ENCODE measurements around the gene EIPR1. TPM values are rescaled to one million over a fixed set of nuclear protein-coding genes. Genes with fewer than 3 reads are reported as not detected.

Gene EIPR1
- polyA plus RNA-seq, 2 of the 4 experiments (the other 2 are of a cell fraction), result 55.0 to 65.0 TPM

DNA sequence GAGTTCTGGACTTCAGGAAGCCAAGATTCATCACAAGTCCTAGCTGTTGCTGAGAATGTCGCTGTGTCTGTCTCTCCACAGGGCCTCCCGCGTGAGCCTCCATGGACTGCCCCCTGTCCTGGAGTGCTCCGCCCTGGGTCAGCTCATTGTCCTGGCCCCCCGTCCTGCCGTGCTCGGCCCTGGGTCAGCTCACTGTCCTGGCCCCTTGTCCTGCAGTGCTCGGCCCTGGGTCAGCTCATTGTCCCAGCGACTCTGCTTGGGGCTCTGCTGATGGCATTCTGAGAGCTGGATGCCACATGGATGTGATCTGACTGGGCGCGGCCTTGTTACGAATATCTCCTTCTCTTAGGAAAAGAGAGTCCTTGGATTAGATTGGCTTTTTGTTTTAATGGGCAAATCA is 78.5 kb downstream of the EIPR1 start (continued):
- no peak for TF ChIP-seq RNF2 (IDR thresholded peaks at IDR 0.05; ENCODE audit: borderline replicate concordance, low read depth)
- TF ChIP-seq FOXS1 (CRISPR knock-in tag; IDR thresholded peaks at IDR 0.05), result no peak
- TF ChIP-seq BHLHE40 (IDR thresholded peaks at IDR 0.05; ENCODE audit: low read depth, low read length), result no peak
- TF ChIP-seq NR3C1 (IDR thresholded peaks at IDR 0.05), result no peak
- TF ChIP-seq FOSL2 (IDR thresholded peaks at IDR 0.05), result no peak
- no peak for TF ChIP-seq FOSL2 (CRISPR knock-in tag; IDR thresholded peaks at IDR 0.05)

DNA sequence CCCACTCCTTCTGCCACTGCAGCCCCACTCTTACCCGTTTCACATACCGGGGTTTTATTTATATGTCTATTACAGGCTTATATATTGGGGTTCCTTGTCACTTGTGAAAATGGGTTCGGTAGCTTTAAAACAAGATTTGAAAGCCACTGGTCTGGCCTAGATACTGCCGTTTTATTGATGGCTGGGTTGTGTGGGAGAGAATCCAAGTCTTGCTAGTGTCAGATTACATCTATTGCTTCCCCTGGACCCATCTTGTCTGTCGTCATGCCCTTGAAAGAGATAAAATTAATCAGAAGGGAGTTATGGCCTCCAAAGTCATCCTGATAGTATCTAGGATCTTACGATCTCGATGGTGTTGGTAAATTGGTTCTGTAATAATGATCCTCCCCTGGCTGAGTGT is 79.4 kb downstream of the EIPR1 start:
- TF ChIP-seq JUN (IDR thresholded peaks at IDR 0.05), result no peak
- TF ChIP-seq PHF8 (IDR thresholded peaks at IDR 0.05; ENCODE audit: borderline replicate concordance, low read depth), result no peak
- TF ChIP-seq, protein P1, sequence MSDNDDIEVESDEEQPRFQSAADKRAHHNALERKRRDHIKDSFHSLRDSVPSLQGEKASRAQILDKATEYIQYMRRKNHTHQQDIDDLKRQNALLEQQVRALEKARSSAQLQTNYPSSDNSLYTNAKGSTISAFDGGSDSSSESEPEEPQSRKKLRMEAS (IDR thresholded peaks at IDR 0.05), result no peak
- TF ChIP-seq KDM5A (IDR thresholded peaks at IDR 0.05), result no peak
- TF ChIP-seq SREBF2 (IDR thresholded peaks at IDR 0.05), result no peak
- TF ChIP-seq RFX5 (IDR thresholded peaks at IDR 0.05), result no peak
- TF ChIP-seq POLR2A (IDR thresholded peaks at IDR 0.05; ENCODE audit: low read length), result no peak
- TF ChIP-seq GATA3 (IDR thresholded peaks at IDR 0.05; ENCODE audit: borderline replicate concordance), result no peak
- no peak for TF ChIP-seq NFE2L2 (conservative IDR thresholded peaks at IDR 0.05; ENCODE audit: low read length)
- TF ChIP-seq, protein P2, sequence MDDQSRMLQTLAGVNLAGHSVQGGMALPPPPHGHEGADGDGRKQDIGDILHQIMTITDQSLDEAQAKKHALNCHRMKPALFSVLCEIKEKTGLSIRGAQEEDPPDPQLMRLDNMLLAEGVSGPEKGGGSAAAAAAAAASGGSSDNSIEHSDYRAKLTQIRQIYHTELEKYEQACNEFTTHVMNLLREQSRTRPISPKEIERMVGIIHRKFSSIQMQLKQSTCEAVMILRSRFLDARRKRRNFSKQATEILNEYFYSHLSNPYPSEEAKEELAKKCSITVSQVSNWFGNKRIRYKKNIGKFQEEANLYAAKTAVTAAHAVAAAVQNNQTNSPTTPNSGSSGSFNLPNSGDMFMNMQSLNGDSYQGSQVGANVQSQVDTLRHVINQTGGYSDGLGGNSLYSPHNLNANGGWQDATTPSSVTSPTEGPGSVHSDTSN (IDR thresholded peaks at IDR 0.05), result no peak
- TF ChIP-seq FOSL2 (IDR thresholded peaks at IDR 0.05), result no peak
- no peak for TF ChIP-seq FOSL2 (CRISPR knock-in tag; IDR thresholded peaks at IDR 0.05)
- no peak for TF ChIP-seq RCOR1 (IDR thresholded peaks at IDR 0.05; ENCODE audit: low read depth, low read length)
- TF ChIP-seq ESRRA (IDR thresholded peaks at IDR 0.05; ENCODE audit: borderline replicate concordance, low read length), result no peak
- no peak for TF ChIP-seq CBX2 (IDR thresholded peaks at IDR 0.05; ENCODE audit: borderline replicate concordance, low read depth)
- no peak for TF ChIP-seq FOXS1 (CRISPR knock-in tag; IDR thresholded peaks at IDR 0.05)
- TF ChIP-seq, protein P3, sequence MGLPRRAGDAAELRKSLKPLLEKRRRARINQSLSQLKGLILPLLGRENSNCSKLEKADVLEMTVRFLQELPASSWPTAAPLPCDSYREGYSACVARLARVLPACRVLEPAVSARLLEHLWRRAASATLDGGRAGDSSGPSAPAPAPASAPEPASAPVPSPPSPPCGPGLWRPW (IDR thresholded peaks at IDR 0.05), result no peak
- TF ChIP-seq ZNF302 (CRISPR knock-in tag; IDR thresholded peaks at IDR 0.05), result no peak
- TF ChIP-seq, protein P4, sequence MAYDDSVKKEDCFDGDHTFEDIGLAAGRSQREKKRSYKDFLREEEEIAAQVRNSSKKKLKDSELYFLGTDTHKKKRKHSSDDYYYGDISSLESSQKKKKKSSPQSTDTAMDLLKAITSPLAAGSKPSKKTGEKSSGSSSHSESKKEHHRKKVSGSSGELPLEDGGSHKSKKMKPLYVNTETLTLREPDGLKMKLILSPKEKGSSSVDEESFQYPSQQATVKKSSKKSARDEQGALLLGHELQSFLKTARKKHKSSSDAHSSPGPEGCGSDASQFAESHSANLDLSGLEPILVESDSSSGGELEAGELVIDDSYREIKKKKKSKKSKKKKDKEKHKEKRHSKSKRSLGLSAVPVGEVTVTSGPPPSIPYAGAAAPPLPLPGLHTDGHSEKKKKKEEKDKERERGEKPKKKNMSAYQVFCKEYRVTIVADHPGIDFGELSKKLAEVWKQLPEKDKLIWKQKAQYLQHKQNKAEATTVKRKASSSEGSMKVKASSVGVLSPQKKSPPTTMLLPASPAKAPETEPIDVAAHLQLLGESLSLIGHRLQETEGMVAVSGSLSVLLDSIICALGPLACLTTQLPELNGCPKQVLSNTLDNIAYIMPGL (CRISPR knock-in tag; IDR thresholded peaks at IDR 0.05; ENCODE audit: borderline replicate concordance), result no peak
- TF ChIP-seq, protein P5, sequence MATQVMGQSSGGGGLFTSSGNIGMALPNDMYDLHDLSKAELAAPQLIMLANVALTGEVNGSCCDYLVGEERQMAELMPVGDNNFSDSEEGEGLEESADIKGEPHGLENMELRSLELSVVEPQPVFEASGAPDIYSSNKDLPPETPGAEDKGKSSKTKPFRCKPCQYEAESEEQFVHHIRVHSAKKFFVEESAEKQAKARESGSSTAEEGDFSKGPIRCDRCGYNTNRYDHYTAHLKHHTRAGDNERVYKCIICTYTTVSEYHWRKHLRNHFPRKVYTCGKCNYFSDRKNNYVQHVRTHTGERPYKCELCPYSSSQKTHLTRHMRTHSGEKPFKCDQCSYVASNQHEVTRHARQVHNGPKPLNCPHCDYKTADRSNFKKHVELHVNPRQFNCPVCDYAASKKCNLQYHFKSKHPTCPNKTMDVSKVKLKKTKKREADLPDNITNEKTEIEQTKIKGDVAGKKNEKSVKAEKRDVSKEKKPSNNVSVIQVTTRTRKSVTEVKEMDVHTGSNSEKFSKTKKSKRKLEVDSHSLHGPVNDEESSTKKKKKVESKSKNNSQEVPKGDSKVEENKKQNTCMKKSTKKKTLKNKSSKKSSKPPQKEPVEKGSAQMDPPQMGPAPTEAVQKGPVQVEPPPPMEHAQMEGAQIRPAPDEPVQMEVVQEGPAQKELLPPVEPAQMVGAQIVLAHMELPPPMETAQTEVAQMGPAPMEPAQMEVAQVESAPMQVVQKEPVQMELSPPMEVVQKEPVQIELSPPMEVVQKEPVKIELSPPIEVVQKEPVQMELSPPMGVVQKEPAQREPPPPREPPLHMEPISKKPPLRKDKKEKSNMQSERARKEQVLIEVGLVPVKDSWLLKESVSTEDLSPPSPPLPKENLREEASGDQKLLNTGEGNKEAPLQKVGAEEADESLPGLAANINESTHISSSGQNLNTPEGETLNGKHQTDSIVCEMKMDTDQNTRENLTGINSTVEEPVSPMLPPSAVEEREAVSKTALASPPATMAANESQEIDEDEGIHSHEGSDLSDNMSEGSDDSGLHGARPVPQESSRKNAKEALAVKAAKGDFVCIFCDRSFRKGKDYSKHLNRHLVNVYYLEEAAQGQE (IDR thresholded peaks at IDR 0.05), result no peak
- ATAC-seq, result no peak
- no peaks in the 10 kb centered on the region for H3K9me3 ChIP-seq
- no peak for DNase-seq (ENCODE audit: low read depth in 1 of 2, low spot score in 1 of 2)
- no peak for FAIRE-seq
- ChIA-PET CTCF (no interaction called here), POLR2A (no interaction called here)
- H3K4me3 ChIP-seq, result no peak overlapping the region
- peaks cover 16% of the 10 kb centered on the region for H3K4me1 ChIP-seq
- no peak overlapping the region for H3K4me2 ChIP-seq
- H3K27ac ChIP-seq, result no peak overlapping the region
- 96% methylated on average over 7 of the region's 7 CpGs for WGBS (ENCODE audit: missing lambda C conversion rate)
